Stimulated activated CD8-positive, alpha-beta memory T cell treated with anti-CD3 and anti-CD28 coated beads, Interleukin-7, amount 100 ng/mL, for 24 hours (primary cell): Measurements from ENCODE around the gene RDH16.
A peak's percentile ranks its signal among the peaks of the same experiment; 100 is the strongest.
"Not testable (repeated sequence)": the region's sequence is repeated elsewhere in the genome, so short reads cannot be mapped to it uniquely, and the experiment has no call there.

Experiments used
- DNase-seq: peaks from one replicate; pipeline ENCODE4 v3.0.0-alpha.2; 2020; ENCODE audit warnings: low read depth

RDH16 gene

GRCh38 chr12:56988207-56988739 is 30.9 kb upstream of the RDH16 start:
- no peak for DNase-seq

- DNase-seq = peak; percentile 58
Observed at GRCh38 chr12:56987551-56988053, 30.2 kb upstream of the RDH16 start.

- no peak for DNase-seq
Observed at GRCh38 chr12:56987011-56987410, 29.6 kb upstream of the RDH16 start.

- not testable (repeated sequence) for DNase-seq
Observed at GRCh38 chr12:56985714-56986113, 28.3 kb upstream of the RDH16 start.

GRCh38 chr12:56983386-56983785 is 26.0 kb upstream of the RDH16 start:
- no peak for DNase-seq

- DNase-seq = not testable (repeated sequence)
Observed at GRCh38 chr12:56982578-56983236, 25.3 kb upstream of the RDH16 start.

- DNase-seq = no peak
Observed at GRCh38 chr12:56980941-56981530, 23.6 kb upstream of the RDH16 start.

- DNase-seq = no peak
Observed at GRCh38 chr12:56980268-56980667, 22.9 kb upstream of the RDH16 start.

GRCh38 chr12:56979628-56980027 is 22.2 kb upstream of the RDH16 start:
- no peak for DNase-seq

GRCh38 chr12:56978397-56979138 is 21.2 kb upstream of the RDH16 start:
- DNase-seq = no peak

- DNase-seq = not testable (repeated sequence)
Observed at GRCh38 chr12:56977361-56977760, 20.0 kb upstream of the RDH16 start.

- not testable (repeated sequence) for DNase-seq
Observed at GRCh38 chr12:56974224-56974623, 16.8 kb upstream of the RDH16 start.

- not testable (repeated sequence) for DNase-seq
Observed at GRCh38 chr12:56968910-56969309, 11.5 kb upstream of the RDH16 start.

- not testable (repeated sequence) for DNase-seq
Observed at GRCh38 chr12:56965997-56966642, 8.7 kb upstream of the RDH16 start.

GRCh38 chr12:56965124-56965523 is 7.7 kb upstream of the RDH16 start:
- not testable (repeated sequence) for DNase-seq

GRCh38 chr12:56963557-56963956 is 6.1 kb upstream of the RDH16 start:
- DNase-seq = not testable (repeated sequence)

GRCh38 chr12:56962247-56962646 is 4.8 kb upstream of the RDH16 start:
- DNase-seq = not testable (repeated sequence)

GRCh38 chr12:56958422-56958821 is 1.0 kb upstream of the RDH16 start:
- DNase-seq = no peak

GRCh38 chr12:56955631-56956256 is 1.7 kb downstream of the RDH16 start:
- no peak for DNase-seq

- no peak for DNase-seq
Observed at GRCh38 chr12:56954958-56955355, 2.5 kb downstream of the RDH16 start.

GRCh38 chr12:56954057-56954957 is 3.1 kb downstream of the RDH16 start:
- DNase-seq = no peak
